ENCODE measurements around the gene MTFR1L.

Gene MTFR1L

GRCh38 chr1:25772164-25772563 lies 47.6 kb upstream of the MTFR1L start:
- TF ChIP-seq CREB1 (IDR thresholded peaks at IDR 0.05; ENCODE audit: low read depth) (no peak), NFIC (IDR thresholded peaks at IDR 0.05) (no peak), CEBPB (IDR thresholded peaks at IDR 0.05) (no peak)

GRCh38 chr1:25772692-25773245 lies 47.0 kb upstream of the MTFR1L start:
- no peak for TF ChIP-seq RAD21 (IDR thresholded peaks at IDR 0.05; ENCODE audit: low read depth)
- no peak for TF ChIP-seq EP300 (IDR thresholded peaks at IDR 0.05; ENCODE audit: borderline replicate concordance)
- no peak for TF ChIP-seq EGR1 (IDR thresholded peaks at IDR 0.05)
- TF ChIP-seq CREB1 (IDR thresholded peaks at IDR 0.05; ENCODE audit: low read depth): no peak
- no peak for TF ChIP-seq ZBTB7A (IDR thresholded peaks at IDR 0.05; ENCODE audit: low read depth)
- no peak for TF ChIP-seq CEBPB (IDR thresholded peaks at IDR 0.05)
- no peak for TF ChIP-seq YY1 (IDR thresholded peaks at IDR 0.05; ENCODE audit: low read depth)
- no peak for TF ChIP-seq TAF1 (IDR thresholded peaks at IDR 0.05; ENCODE audit: low read depth)
- no peak for TF ChIP-seq TEAD4 (IDR thresholded peaks at IDR 0.05)
- no peak for TF ChIP-seq NFIC (IDR thresholded peaks at IDR 0.05)
- TF ChIP-seq MAX (IDR thresholded peaks at IDR 0.05): no peak
- TF ChIP-seq TCF12 (IDR thresholded peaks at IDR 0.05; ENCODE audit: low read depth): no peak
- TF ChIP-seq, protein P1, sequence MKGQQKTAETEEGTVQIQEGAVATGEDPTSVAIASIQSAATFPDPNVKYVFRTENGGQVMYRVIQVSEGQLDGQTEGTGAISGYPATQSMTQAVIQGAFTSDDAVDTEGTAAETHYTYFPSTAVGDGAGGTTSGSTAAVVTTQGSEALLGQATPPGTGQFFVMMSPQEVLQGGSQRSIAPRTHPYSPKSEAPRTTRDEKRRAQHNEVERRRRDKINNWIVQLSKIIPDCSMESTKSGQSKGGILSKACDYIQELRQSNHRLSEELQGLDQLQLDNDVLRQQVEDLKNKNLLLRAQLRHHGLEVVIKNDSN (IDR thresholded peaks at IDR 0.05): no peak
- no peak for TF ChIP-seq FOXM1 (IDR thresholded peaks at IDR 0.05; ENCODE audit: borderline replicate concordance, low read depth)
- TF ChIP-seq, protein P2, sequence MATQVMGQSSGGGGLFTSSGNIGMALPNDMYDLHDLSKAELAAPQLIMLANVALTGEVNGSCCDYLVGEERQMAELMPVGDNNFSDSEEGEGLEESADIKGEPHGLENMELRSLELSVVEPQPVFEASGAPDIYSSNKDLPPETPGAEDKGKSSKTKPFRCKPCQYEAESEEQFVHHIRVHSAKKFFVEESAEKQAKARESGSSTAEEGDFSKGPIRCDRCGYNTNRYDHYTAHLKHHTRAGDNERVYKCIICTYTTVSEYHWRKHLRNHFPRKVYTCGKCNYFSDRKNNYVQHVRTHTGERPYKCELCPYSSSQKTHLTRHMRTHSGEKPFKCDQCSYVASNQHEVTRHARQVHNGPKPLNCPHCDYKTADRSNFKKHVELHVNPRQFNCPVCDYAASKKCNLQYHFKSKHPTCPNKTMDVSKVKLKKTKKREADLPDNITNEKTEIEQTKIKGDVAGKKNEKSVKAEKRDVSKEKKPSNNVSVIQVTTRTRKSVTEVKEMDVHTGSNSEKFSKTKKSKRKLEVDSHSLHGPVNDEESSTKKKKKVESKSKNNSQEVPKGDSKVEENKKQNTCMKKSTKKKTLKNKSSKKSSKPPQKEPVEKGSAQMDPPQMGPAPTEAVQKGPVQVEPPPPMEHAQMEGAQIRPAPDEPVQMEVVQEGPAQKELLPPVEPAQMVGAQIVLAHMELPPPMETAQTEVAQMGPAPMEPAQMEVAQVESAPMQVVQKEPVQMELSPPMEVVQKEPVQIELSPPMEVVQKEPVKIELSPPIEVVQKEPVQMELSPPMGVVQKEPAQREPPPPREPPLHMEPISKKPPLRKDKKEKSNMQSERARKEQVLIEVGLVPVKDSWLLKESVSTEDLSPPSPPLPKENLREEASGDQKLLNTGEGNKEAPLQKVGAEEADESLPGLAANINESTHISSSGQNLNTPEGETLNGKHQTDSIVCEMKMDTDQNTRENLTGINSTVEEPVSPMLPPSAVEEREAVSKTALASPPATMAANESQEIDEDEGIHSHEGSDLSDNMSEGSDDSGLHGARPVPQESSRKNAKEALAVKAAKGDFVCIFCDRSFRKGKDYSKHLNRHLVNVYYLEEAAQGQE (IDR thresholded peaks at IDR 0.05; ENCODE audit: low read depth): no peak

GRCh38 chr1:25773441-25774125 lies 46.2 kb upstream of the MTFR1L start:
- TF ChIP-seq, protein P1 (IDR thresholded peaks at IDR 0.05): no peak
- TF ChIP-seq RAD21 (IDR thresholded peaks at IDR 0.05; ENCODE audit: low read depth) (no peak), CREB1 (IDR thresholded peaks at IDR 0.05; ENCODE audit: low read depth) (no peak), EP300 (IDR thresholded peaks at IDR 0.05; ENCODE audit: borderline replicate concordance) (no peak), TAF1 (IDR thresholded peaks at IDR 0.05; ENCODE audit: low read depth) (no peak), ZBTB7A (IDR thresholded peaks at IDR 0.05; ENCODE audit: low read depth) (no peak), MAX (IDR thresholded peaks at IDR 0.05) (no peak), YY1 (IDR thresholded peaks at IDR 0.05; ENCODE audit: low read depth) (no peak), NFIC (IDR thresholded peaks at IDR 0.05) (no peak), FOXM1 (IDR thresholded peaks at IDR 0.05; ENCODE audit: borderline replicate concordance, low read depth) (no peak), TCF12 (IDR thresholded peaks at IDR 0.05; ENCODE audit: low read depth) (no peak), TEAD4 (IDR thresholded peaks at IDR 0.05) (no peak), EGR1 (IDR thresholded peaks at IDR 0.05) (no peak), CEBPB (IDR thresholded peaks at IDR 0.05) (no peak)
- TF ChIP-seq, protein P2 (IDR thresholded peaks at IDR 0.05; ENCODE audit: low read depth): no peak

DNA sequence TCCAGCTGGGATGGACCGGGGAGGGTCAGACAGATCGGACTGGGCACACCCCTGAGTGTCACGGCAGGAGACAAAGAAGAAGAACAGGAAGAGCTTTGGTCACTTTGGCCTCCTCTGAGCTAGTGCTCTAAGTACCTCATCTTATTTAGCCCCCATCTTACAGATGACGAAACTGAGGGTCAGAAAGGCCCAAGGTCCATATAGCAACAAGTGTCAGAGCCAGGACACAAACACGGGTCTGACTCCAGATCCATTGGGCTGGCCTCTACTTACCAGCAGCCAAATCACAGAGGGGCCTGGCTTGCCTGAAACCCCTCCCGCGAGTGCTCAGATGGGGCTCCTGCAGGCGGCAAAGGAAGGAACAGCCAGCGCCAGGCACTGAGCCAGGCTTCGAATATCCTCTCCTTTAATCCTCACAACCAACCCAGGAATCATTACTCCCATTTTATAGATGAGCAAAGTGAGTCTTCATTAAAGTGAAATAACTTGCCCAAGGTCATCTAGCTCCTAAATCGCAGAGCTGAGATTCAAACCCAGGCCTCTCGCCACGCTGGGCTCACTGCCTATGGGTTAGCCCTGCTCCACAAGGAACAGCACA lies 45.4 kb upstream of the MTFR1L start:
- TF ChIP-seq YY1 (IDR thresholded peaks at IDR 0.05; ENCODE audit: low read depth) (no peak), CREB1 (IDR thresholded peaks at IDR 0.05; ENCODE audit: low read depth) (no peak), NFIC (IDR thresholded peaks at IDR 0.05) (no peak), TCF12 (IDR thresholded peaks at IDR 0.05; ENCODE audit: low read depth) (no peak), ZBTB7A (IDR thresholded peaks at IDR 0.05; ENCODE audit: low read depth) (no peak), TEAD4 (IDR thresholded peaks at IDR 0.05) (no peak), EP300 (IDR thresholded peaks at IDR 0.05; ENCODE audit: borderline replicate concordance) (no peak), MAX (IDR thresholded peaks at IDR 0.05) (no peak), CEBPB (IDR thresholded peaks at IDR 0.05) (no peak), RAD21 (IDR thresholded peaks at IDR 0.05; ENCODE audit: low read depth) (no peak), EGR1 (IDR thresholded peaks at IDR 0.05) (no peak), TAF1 (IDR thresholded peaks at IDR 0.05; ENCODE audit: low read depth) (no peak), FOXM1 (IDR thresholded peaks at IDR 0.05; ENCODE audit: borderline replicate concordance, low read depth) (no peak)
- TF ChIP-seq, protein P2 (IDR thresholded peaks at IDR 0.05; ENCODE audit: low read depth): no peak
- TF ChIP-seq, protein P1 (IDR thresholded peaks at IDR 0.05): no peak
